NB4 (cell line): Measurements from ENCODE around the gene SPINT3.

ENCODE experiments used
- POLR2A ChIP-seq: IDR thresholded peaks from 2 replicates; pipeline ENCODE4 v1.6.1; 2011; ENCODE audit warnings: mild to moderate bottlenecking; ENCODE audit not compliant: insufficient read length; ENCODE audit errors: extremely low read depth
- TF ChIP-seq, protein P1 (sequence below): IDR thresholded peaks from one replicate; pipeline ENCODE4 v1.5.1; 2012; ENCODE audit warnings: low read depth, low read length
- TF ChIP-seq, protein P2 (sequence below): IDR thresholded peaks from 2 replicates; pipeline ENCODE4 v1.6.1; 2011; ENCODE audit warnings: low read depth, low read length

GRCh38 chr20:45509091-45509490 lies 6.3 kb downstream of the SPINT3 start:
- TF ChIP-seq, protein P1, sequence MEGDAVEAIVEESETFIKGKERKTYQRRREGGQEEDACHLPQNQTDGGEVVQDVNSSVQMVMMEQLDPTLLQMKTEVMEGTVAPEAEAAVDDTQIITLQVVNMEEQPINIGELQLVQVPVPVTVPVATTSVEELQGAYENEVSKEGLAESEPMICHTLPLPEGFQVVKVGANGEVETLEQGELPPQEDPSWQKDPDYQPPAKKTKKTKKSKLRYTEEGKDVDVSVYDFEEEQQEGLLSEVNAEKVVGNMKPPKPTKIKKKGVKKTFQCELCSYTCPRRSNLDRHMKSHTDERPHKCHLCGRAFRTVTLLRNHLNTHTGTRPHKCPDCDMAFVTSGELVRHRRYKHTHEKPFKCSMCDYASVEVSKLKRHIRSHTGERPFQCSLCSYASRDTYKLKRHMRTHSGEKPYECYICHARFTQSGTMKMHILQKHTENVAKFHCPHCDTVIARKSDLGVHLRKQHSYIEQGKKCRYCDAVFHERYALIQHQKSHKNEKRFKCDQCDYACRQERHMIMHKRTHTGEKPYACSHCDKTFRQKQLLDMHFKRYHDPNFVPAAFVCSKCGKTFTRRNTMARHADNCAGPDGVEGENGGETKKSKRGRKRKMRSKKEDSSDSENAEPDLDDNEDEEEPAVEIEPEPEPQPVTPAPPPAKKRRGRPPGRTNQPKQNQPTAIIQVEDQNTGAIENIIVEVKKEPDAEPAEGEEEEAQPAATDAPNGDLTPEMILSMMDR: no peak
- TF ChIP-seq, protein P2, sequence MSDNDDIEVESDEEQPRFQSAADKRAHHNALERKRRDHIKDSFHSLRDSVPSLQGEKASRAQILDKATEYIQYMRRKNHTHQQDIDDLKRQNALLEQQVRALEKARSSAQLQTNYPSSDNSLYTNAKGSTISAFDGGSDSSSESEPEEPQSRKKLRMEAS: no peak
- no peak for TF ChIP-seq POLR2A
